NB4 (cell line): ENCODE results near the gene CACUL1.
"Not testable (repeated sequence)": the region's sequence is repeated elsewhere in the genome, so short reads cannot be mapped to it uniquely, and the experiment has no call there.

Source experiments
- DNase-seq: peaks from one replicate; pipeline ENCODE4 v3.0.0; 2010; ENCODE audit warnings: low read depth
- H3K4me3 ChIP-seq: one replicate; pipeline ENCODE4 v1.5.1; 2011; ENCODE audit warnings: mild to moderate bottlenecking, low read depth, low read length, moderate library complexity
- CTCF ChIP-seq: IDR thresholded peaks from one replicate; pipeline ENCODE4 v1.5.1; 2012; ENCODE audit warnings: low read depth, low read length
- MAX ChIP-seq: IDR thresholded peaks from 2 replicates; pipeline ENCODE4 v1.6.1; 2011; ENCODE audit warnings: low read depth, low read length
- MYC ChIP-seq: IDR thresholded peaks from 2 replicates; pipeline ENCODE4 v1.6.1; 2011; ENCODE audit warnings: low read depth, low read length
- POLR2A ChIP-seq: IDR thresholded peaks from 2 replicates; pipeline ENCODE4 v1.6.1; 2011; ENCODE audit warnings: mild to moderate bottlenecking; ENCODE audit not compliant: insufficient read length; ENCODE audit errors: extremely low read depth

Gene CACUL1

GRCh38 chr10:118672766-118673715, 81.7 kb downstream of the CACUL1 start:
- no peak overlapping the region for H3K4me3 ChIP-seq
- DNase-seq = no peak
- TF ChIP-seq POLR2A (no peak), MAX (no peak), MYC (no peak), CTCF (no peak)

- TF ChIP-seq POLR2A (no peak), CTCF (no peak), MYC (no peak), MAX (no peak)
- no peak overlapping the region for H3K4me3 ChIP-seq
- no peak for DNase-seq
These were observed 82.6 kb downstream of the CACUL1 start for GRCh38 chr10:118672153-118672552.

GRCh38 chr10:118671221-118671620, 83.5 kb downstream of the CACUL1 start:
- not testable (repeated sequence) for H3K4me3 ChIP-seq, DNase-seq

GRCh38 chr10:118670472-118671124, 84.2 kb downstream of the CACUL1 start:
- no peak for DNase-seq
- H3K4me3 ChIP-seq = no peak overlapping the region
- TF ChIP-seq POLR2A = no peak
- no peak for TF ChIP-seq MAX

- TF ChIP-seq MYC (no peak), POLR2A (no peak), MAX (no peak), CTCF (no peak)
- H3K4me3 ChIP-seq = no peak overlapping the region
- no peak for DNase-seq
These were observed 84.9 kb downstream of the CACUL1 start for GRCh38 chr10:118669835-118670234.

GRCh38 chr10:118669020-118669791, 85.6 kb downstream of the CACUL1 start:
- TF ChIP-seq MYC (no peak), CTCF (no peak), MAX (no peak), POLR2A (no peak)
- DNase-seq = peak; percentile 66
- H3K4me3 ChIP-seq = no peak overlapping the region
